ENCODE measurements around the gene NPIPB8.
"Not testable (repeated sequence)": the region's sequence is repeated elsewhere in the genome, so short reads cannot be mapped to it uniquely, and the experiment has no call there.

The NPIPB8 gene

GRCh38 chr16:28607116-28607623 lies 30.7 kb upstream of the NPIPB8 start:
- DNase-seq (ENCODE audit: low read depth) = no peak

GRCh38 chr16:28607681-28608495 lies 30.0 kb upstream of the NPIPB8 start:
- DNase-seq (ENCODE audit: low read depth) = not testable (repeated sequence)

GRCh38 chr16:28608496-28608808 lies 29.4 kb upstream of the NPIPB8 start:
- not testable (repeated sequence) for DNase-seq (ENCODE audit: low read depth)

GRCh38 chr16:28608867-28609596 lies 28.8 kb upstream of the NPIPB8 start:
- not testable (repeated sequence) for DNase-seq (ENCODE audit: low read depth)

- no peak for DNase-seq (ENCODE audit: low read depth)
Measured at GRCh38 chr16:28609631-28610594, 28.0 kb upstream of the NPIPB8 start, which contains the start of gene SULT1A1. Gene SULT1A1, minus strand, starts transcription at chr16:28610044. Its CDS starts 1,189 bp downstream, at chr16:28608855.

- no peak for DNase-seq (ENCODE audit: low read depth)
Measured at GRCh38 chr16:28610595-28611191, 27.2 kb upstream of the NPIPB8 start.

GRCh38 chr16:28612359-28613280 lies 25.2 kb upstream of the NPIPB8 start:
- DNase-seq (ENCODE audit: low read depth) = not testable (repeated sequence)

- not testable (repeated sequence) for DNase-seq (ENCODE audit: low read depth)
Measured at GRCh38 chr16:28613912-28614311, 24.0 kb upstream of the NPIPB8 start.

GRCh38 chr16:28614561-28614960 lies 23.3 kb upstream of the NPIPB8 start:
- not testable (repeated sequence) for DNase-seq (ENCODE audit: low read depth)

GRCh38 chr16:28615486-28616223 lies 22.2 kb upstream of the NPIPB8 start:
- not testable (repeated sequence) for DNase-seq (ENCODE audit: low read depth)

- DNase-seq (ENCODE audit: low read depth) = not testable (repeated sequence)
Measured at GRCh38 chr16:28616224-28616577, 21.7 kb upstream of the NPIPB8 start.

- no peak for DNase-seq (ENCODE audit: low read depth)
Measured at GRCh38 chr16:28616636-28617035, 21.2 kb upstream of the NPIPB8 start.

- no peak for DNase-seq (ENCODE audit: low read depth)
Measured at GRCh38 chr16:28617874-28618273, 20.0 kb upstream of the NPIPB8 start.

- DNase-seq (ENCODE audit: low read depth) = not testable (repeated sequence)
Measured at GRCh38 chr16:28620316-28620715, 17.5 kb upstream of the NPIPB8 start.

- DNase-seq (ENCODE audit: low read depth) = no peak
Measured at GRCh38 chr16:28621481-28622155, 16.2 kb upstream of the NPIPB8 start.

- DNase-seq (ENCODE audit: low read depth) = not testable (repeated sequence)
Measured at GRCh38 chr16:28622532-28623171, 15.2 kb upstream of the NPIPB8 start.

GRCh38 chr16:28623172-28623711 lies 14.6 kb upstream of the NPIPB8 start:
- DNase-seq (ENCODE audit: low read depth) = peak; percentile 29

- not testable (repeated sequence) for DNase-seq (ENCODE audit: low read depth)
Measured at GRCh38 chr16:28630905-28631304, 7.0 kb upstream of the NPIPB8 start.

All from stimulated activated CD8-positive, alpha-beta memory T cell treated with anti-CD3 and anti-CD28 coated beads, Interleukin-7, amount 100 ng/mL, for 24 hours (primary cell).